ENCODE measurements around the gene ZBED4.

- TF ChIP-seq, protein P1, sequence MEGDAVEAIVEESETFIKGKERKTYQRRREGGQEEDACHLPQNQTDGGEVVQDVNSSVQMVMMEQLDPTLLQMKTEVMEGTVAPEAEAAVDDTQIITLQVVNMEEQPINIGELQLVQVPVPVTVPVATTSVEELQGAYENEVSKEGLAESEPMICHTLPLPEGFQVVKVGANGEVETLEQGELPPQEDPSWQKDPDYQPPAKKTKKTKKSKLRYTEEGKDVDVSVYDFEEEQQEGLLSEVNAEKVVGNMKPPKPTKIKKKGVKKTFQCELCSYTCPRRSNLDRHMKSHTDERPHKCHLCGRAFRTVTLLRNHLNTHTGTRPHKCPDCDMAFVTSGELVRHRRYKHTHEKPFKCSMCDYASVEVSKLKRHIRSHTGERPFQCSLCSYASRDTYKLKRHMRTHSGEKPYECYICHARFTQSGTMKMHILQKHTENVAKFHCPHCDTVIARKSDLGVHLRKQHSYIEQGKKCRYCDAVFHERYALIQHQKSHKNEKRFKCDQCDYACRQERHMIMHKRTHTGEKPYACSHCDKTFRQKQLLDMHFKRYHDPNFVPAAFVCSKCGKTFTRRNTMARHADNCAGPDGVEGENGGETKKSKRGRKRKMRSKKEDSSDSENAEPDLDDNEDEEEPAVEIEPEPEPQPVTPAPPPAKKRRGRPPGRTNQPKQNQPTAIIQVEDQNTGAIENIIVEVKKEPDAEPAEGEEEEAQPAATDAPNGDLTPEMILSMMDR (IDR thresholded peaks at IDR 0.05; ENCODE audit: insufficient read depth, low read length, poor library complexity, severe bottlenecking): no peak
- TF ChIP-seq EZH2phosphoT487 (conservative IDR thresholded peaks at IDR 0.05; ENCODE audit: low read length): no peak
Measured at GRCh38 chr22:49814164-49814686, 39.4 kb upstream of the ZBED4 start.
